ENCODE measurements around the gene SPC24. TPM values are rescaled to one million over a fixed set of nuclear protein-coding genes. Genes with fewer than 3 reads are reported as not detected.

Gene SPC24
- total and polyA plus RNA-seq, 2 experiments from 2014 or later = 8.8 to 11.5 TPM

GRCh38 chr19:11131471-11131870, 24.1 kb downstream of the SPC24 start:
- no peak overlapping the region for H3K4me3 ChIP-seq
- no peak for TF ChIP-seq CTCF (IDR thresholded peaks at IDR 0.05; ENCODE audit: poor library complexity)
- TF ChIP-seq EZH2 (IDR thresholded peaks at IDR 0.05; ENCODE audit: borderline replicate concordance) = no peak
- TF ChIP-seq EZH2phosphoT487 (IDR thresholded peaks at IDR 0.05; ENCODE audit: low read depth, severe bottlenecking, unreplicated experiment) = no peak
- no peak overlapping the region for H2AFZ ChIP-seq
- H3K9me3 ChIP-seq (ENCODE audit: low read depth) = no peaks in the 10 kb centered on the region
- peaks cover 3% of the 10 kb centered on the region for H3K79me2 ChIP-seq
- H4K20me1 ChIP-seq (ENCODE audit: insufficient read depth, poor library complexity, severe bottlenecking) = peaks cover 4% of the 10 kb centered on the region
- H3K9me2 ChIP-seq (replicated peaks; ENCODE audit: insufficient read depth) = no peaks in the 10 kb centered on the region
- no peaks in the 10 kb centered on the region for H3K4me1 ChIP-seq (ENCODE audit: insufficient read depth)
- no peak for DNase-seq (ENCODE audit: low spot score)
- H3K4me2 ChIP-seq = no peak overlapping the region
- WGBS (ENCODE audit: low lambda C conversion rate, missing lambda C conversion rate) = 95% methylated on average over 7 of the region's 7 CpGs
- H3K27me3 ChIP-seq = no peaks in the 10 kb centered on the region
- H3K36me3 ChIP-seq (replicated peaks; ENCODE audit: insufficient read depth, low read depth) = peaks cover 4% of the 10 kb centered on the region
- peak overlapping the region; percentile 7 for H3K27ac ChIP-seq

- Histone ChIP-seq H3K36me3 (replicated peaks; ENCODE audit: insufficient read depth, low read depth) (peaks cover 4% of the 10 kb centered on the region), H3K9me2 (replicated peaks; ENCODE audit: insufficient read depth) (no peaks in the 10 kb centered on the region), H3K4me1 (ENCODE audit: insufficient read depth) (no peaks in the 10 kb centered on the region), H3K4me2 (no peak overlapping the region), H3K9me3 (ENCODE audit: low read depth) (no peaks in the 10 kb centered on the region), H3K79me2 (peaks cover 3% of the 10 kb centered on the region), H3K27me3 (no peaks in the 10 kb centered on the region), H4K20me1 (ENCODE audit: insufficient read depth, poor library complexity, severe bottlenecking) (peaks cover 6% of the 10 kb centered on the region), H2AFZ (no peak overlapping the region), H3K27ac (peak overlapping the region; percentile 55), H3K4me3 (no peak overlapping the region)
- peak; percentile 85 for DNase-seq (ENCODE audit: low spot score)
- 69% methylated on average over 19 of the region's 19 CpGs for WGBS (ENCODE audit: low lambda C conversion rate, missing lambda C conversion rate)
- TF ChIP-seq CTCF (IDR thresholded peaks at IDR 0.05; ENCODE audit: poor library complexity) (peak; percentile 57), EZH2phosphoT487 (IDR thresholded peaks at IDR 0.05; ENCODE audit: low read depth, severe bottlenecking, unreplicated experiment) (no peak)
Observed at GRCh38 chr19:11130824-11131455, 24.6 kb downstream of the SPC24 start.

GRCh38 chr19:11127905-11128304, 27.7 kb downstream of the SPC24 start:
- TF ChIP-seq EZH2 (IDR thresholded peaks at IDR 0.05; ENCODE audit: borderline replicate concordance) (no peak), CTCF (IDR thresholded peaks at IDR 0.05; ENCODE audit: poor library complexity) (no peak), EZH2phosphoT487 (IDR thresholded peaks at IDR 0.05; ENCODE audit: low read depth, severe bottlenecking, unreplicated experiment) (no peak)
- Histone ChIP-seq H3K27ac (no peak overlapping the region), H3K79me2 (peaks cover 3% of the 10 kb centered on the region), H3K27me3 (no peaks in the 10 kb centered on the region), H3K4me2 (no peak overlapping the region), H3K9me3 (ENCODE audit: low read depth) (no peaks in the 10 kb centered on the region), H3K4me1 (ENCODE audit: insufficient read depth) (no peaks in the 10 kb centered on the region), H4K20me1 (ENCODE audit: insufficient read depth, poor library complexity, severe bottlenecking) (peaks cover 19% of the 10 kb centered on the region), H3K9me2 (replicated peaks; ENCODE audit: insufficient read depth) (no peaks in the 10 kb centered on the region), H3K36me3 (replicated peaks; ENCODE audit: insufficient read depth, low read depth) (peaks cover 10% of the 10 kb centered on the region), H3K4me3 (no peak overlapping the region), H2AFZ (no peak overlapping the region)
- DNase-seq (ENCODE audit: low spot score) = no peak
- 92% methylated on average over 15 of the region's 15 CpGs for WGBS (ENCODE audit: low lambda C conversion rate, missing lambda C conversion rate)
